HG03108 (cell line): ENCODE results near the gene ANAPC16.
"Not testable (repeated sequence)": the region's sequence is repeated elsewhere in the genome, so short reads cannot be mapped to it uniquely, and the experiment has no call there.

Source experiments
- ATAC-seq: cut with Tn5 transposase; IDR thresholded peaks from one replicate; pipeline ENCODE4 v1.9.1; 2021; ENCODE audit warnings: moderate library complexity; ENCODE audit not compliant: unreplicated experiment

Gene ANAPC16

GRCh38 chr10:72215611-72216549 lies at the start of gene ANAPC16, which contains the start of gene ASCC1:
ANAPC16 (plus strand) TSS chr10:72216012; CDS start chr10:72223915, 7,903 bp downstream.
ASCC1 (minus strand) TSS chr10:72216276; CDS start chr10:72213298, 2,978 bp downstream.
- peak; percentile 78 for ATAC-seq

- ATAC-seq, result no peak
Measured at GRCh38 chr10:72167118-72167517, 48.7 kb upstream of the ANAPC16 start.

- no peak for ATAC-seq
Measured at GRCh38 chr10:72170263-72170662, 45.5 kb upstream of the ANAPC16 start.

- ATAC-seq, result no peak
Measured at GRCh38 chr10:72170733-72171132, 45.1 kb upstream of the ANAPC16 start.

- no peak for ATAC-seq
Measured at GRCh38 chr10:72171175-72171630, 44.6 kb upstream of the ANAPC16 start.

GRCh38 chr10:72173262-72173618 lies 42.6 kb upstream of the ANAPC16 start:
- no peak for ATAC-seq

- ATAC-seq, result peak; percentile 49
Measured at GRCh38 chr10:72173619-72174296, 42.1 kb upstream of the ANAPC16 start.

GRCh38 chr10:72174297-72174662 lies 41.5 kb upstream of the ANAPC16 start:
- ATAC-seq, result no peak

GRCh38 chr10:72175149-72175548 lies 40.7 kb upstream of the ANAPC16 start:
- ATAC-seq, result no peak

- ATAC-seq, result no peak
Measured at GRCh38 chr10:72176701-72177100, 39.1 kb upstream of the ANAPC16 start.

GRCh38 chr10:72177454-72177853 lies 38.4 kb upstream of the ANAPC16 start:
- no peak for ATAC-seq

GRCh38 chr10:72184156-72184555 lies 31.7 kb upstream of the ANAPC16 start:
- no peak for ATAC-seq

- ATAC-seq, result no peak
Measured at GRCh38 chr10:72186258-72186981, 29.4 kb upstream of the ANAPC16 start.

GRCh38 chr10:72186982-72187330 lies 28.9 kb upstream of the ANAPC16 start:
- no peak for ATAC-seq

GRCh38 chr10:72194949-72195348 lies 20.9 kb upstream of the ANAPC16 start:
- no peak for ATAC-seq

GRCh38 chr10:72200883-72201282 lies 14.9 kb upstream of the ANAPC16 start:
- ATAC-seq, result no peak

GRCh38 chr10:72201293-72201692 lies 14.5 kb upstream of the ANAPC16 start:
- no peak for ATAC-seq

GRCh38 chr10:72204296-72204695 lies 11.5 kb upstream of the ANAPC16 start:
- no peak for ATAC-seq

GRCh38 chr10:72204724-72205123 lies 11.1 kb upstream of the ANAPC16 start:
- ATAC-seq, result no peak

- no peak for ATAC-seq
Measured at GRCh38 chr10:72206511-72207229, 9.1 kb upstream of the ANAPC16 start.

- ATAC-seq, result not testable (repeated sequence)
Measured at GRCh38 chr10:72208526-72208925, 7.3 kb upstream of the ANAPC16 start.
